T-cell (primary cell): ENCODE results near the gene SLC7A8. TPM values are rescaled to one million over a fixed set of nuclear protein-coding genes. Genes with fewer than 3 reads are reported as not detected.

Experiments
- ATAC-seq, 4 experiments: fragments of 200-7000 bp in 3 of 4; fragments of 150-1000 bp in 1 of 4; cut with Tn5 transposase; replicated peaks in 1 of 4; 1 replicate in 3 of 4; 2 replicates in 1 of 4; pipeline ENCODE4 v1.10.0; 2021; ENCODE audit warnings: moderate library complexity in 3 of 4, mild to moderate bottlenecking in 2 of 4, moderate number of reproducible peaks in 1 of 4
- CTCF ChIA-PET, 2 donors: fragments of 300-600 bp; sonication (Branson Sonifier 250); formaldehyde crosslinking; loops; one replicate each; lab custom pipeline; 2022; ENCODE audit warnings: antibody characterized with exemption in 2 of 2; lab: Charles Lee
- POLR2A ChIA-PET, 2 donors: fragments of 300-600 bp; sonication (Branson Sonifier 250); formaldehyde crosslinking; loops; one replicate each; lab custom pipeline; 2022; ENCODE audit warnings: antibody characterized with exemption in 2 of 2; lab: Charles Lee
- DNase-seq, 35 experiments: peaks; one replicate each; pipeline versions ENCODE4 v3.0.0 to v3.0.0-alpha.2; 2013 to 2023
- H3K27ac ChIP-seq: one replicate; pipeline ENCODE4 v1.5.1; 2013; ENCODE audit warnings: low read length
- H3K27me3 ChIP-seq, 2 experiments: replicated peaks in 1 of 2; 1 replicate in 1 of 2; 2 replicates in 1 of 2; pipeline versions ENCODE4 v1.6.1 to v1.7.0; 2013; ENCODE audit warnings: low read length in 1 of 2, mixed read lengths in 1 of 2; ENCODE audit not compliant: control insufficient read depth in 2 of 2, insufficient read depth in 2 of 2; ENCODE audit errors: extremely low read depth in 1 of 2
- H3K36me3 ChIP-seq, 2 donors: 1 replicate in 1 of 2; 2 replicates in 1 of 2; pipeline versions ENCODE4 v1.6.1 to v1.7.0; 2013; ENCODE audit warnings: low read length in 1 of 2; ENCODE audit not compliant: control insufficient read depth in 2 of 2, insufficient read depth in 1 of 2; ENCODE audit errors: extremely low read depth in 1 of 2
- H3K4me1 ChIP-seq, 2 experiments: 1 replicate in 1 of 2; 2 replicates in 1 of 2; pipeline versions ENCODE4 v1.6.1 to v1.7.0; 2013; ENCODE audit warnings: low read length in 2 of 2, mixed read lengths in 1 of 2; ENCODE audit not compliant: insufficient read depth in 2 of 2, control insufficient read depth in 1 of 2; ENCODE audit errors: extremely low read depth in 1 of 2
- H3K4me3 ChIP-seq, 2 donors: 1 replicate in 1 of 2; 2 replicates in 1 of 2; pipeline versions ENCODE4 v1.5.1 to v1.7.0; 2013; ENCODE audit warnings: mild to moderate bottlenecking in 2 of 2, low read length in 1 of 2, moderate library complexity in 1 of 2; ENCODE audit not compliant: control insufficient read depth in 1 of 2; ENCODE audit errors: extremely low read depth in 1 of 2
- H3K9me3 ChIP-seq: 2 replicates; pipeline ENCODE4 v1.7.0; 2013
- H3K27ac Mint-ChIP-seq, 2 donors: one replicate each; pipeline ENCODE4 v1.8.0; 2020 to 2021; ENCODE audit warnings: mild to moderate bottlenecking in 2 of 2, mixed read lengths in 2 of 2
- H3K27me3 Mint-ChIP-seq, 2 donors: one replicate each; pipeline ENCODE4 v1.8.0; 2021 to 2022; ENCODE audit warnings: mixed read lengths in 2 of 2
- H3K36me3 Mint-ChIP-seq: one replicate; pipeline ENCODE4 v1.8.0; 2021; ENCODE audit warnings: mixed read lengths
- H3K4me1 Mint-ChIP-seq, 3 donors: one replicate each; pipeline ENCODE4 v1.8.0; 2020 to 2022; ENCODE audit warnings: mixed read lengths in 3 of 3, mild to moderate bottlenecking in 1 of 3
- H3K4me3 Mint-ChIP-seq, 3 donors: one replicate each; pipeline ENCODE4 v1.8.0; 2020 to 2022; ENCODE audit warnings: mild to moderate bottlenecking in 3 of 3, mixed read lengths in 3 of 3, moderate library complexity in 3 of 3
- H3K9me3 Mint-ChIP-seq, 3 donors: one replicate each; pipeline ENCODE4 v1.8.0; 2020 to 2022; ENCODE audit warnings: mixed read lengths in 3 of 3
- WGBS: methylation state at CpG from one replicate; pipeline ENCODE4 v1.1.5; 2013; ENCODE audit warnings: missing lambda C conversion rate; ENCODE audit not compliant: insufficient coverage; 5-methylcytosine and 5-hydroxymethylcytosine counted together
- total RNA-seq, 35 experiments: library from RNA in 6 of 35; stranded (reverse) in 6 of 35; fragments of 120-200 nt in 1 of 35; gene quantifications; one replicate each; pipeline versions ENCODE4 v1.2.1 to v1.2.4 and lab custom pipeline; 2013 to 2026

The SLC7A8 gene
- total RNA-seq, 5 donors from 2014 or later (not counting 1 experiment from before 2014, with no cell fraction given) = 0.33 to 8.1 (median 5.9) TPM

- DNase-seq (no peak), ATAC-seq (no peak)
- Mint-ChIP-seq H3K9me3 (no peaks in the 10 kb centered on the region), H3K4me1 (peaks cover 2 to 8% (median 6%) of the 10 kb centered on the region in 3 donors), H3K36me3 (peaks cover 53% of the 10 kb centered on the region), H3K27ac (peak overlapping the region in 1 of 2 donors; percentile 34), H3K27me3 (no peaks in the 10 kb centered on the region), H3K4me3 (no peak overlapping the region)
- Histone ChIP-seq H3K27me3 (no peaks in the 10 kb centered on the region), H3K27ac (no peak overlapping the region), H3K36me3 (peaks cover 23 to 94% of the 10 kb centered on the region in 2 donors), H3K4me1 (no peaks in the 10 kb centered on the region), H3K9me3 (no peaks in the 10 kb centered on the region), H3K4me3 (no peak overlapping the region)
- 100% methylated on average over 1 of the region's 5 CpGs for WGBS
- CTCF ChIA-PET = interaction anchor here (0.6 to 4.6 kb wide), 16 partner anchors 9 to 243 kb away, joined by 3 to 34 read pairs (median 7); partner anchors contain the start of genes ACIN1 (in 1 of the 2), C14orf119 (in 1 of the 2), CEBPE (in 1 of the 2) and HAUS4 (in 1 of the 2)
- POLR2A ChIA-PET = interaction anchor here (0.9 to 1.3 kb wide), 3 partner anchors 9 to 17 kb away, joined by 4 to 7 read pairs (median 6); partner anchors contain the start of genes ACIN1 (in 1 of the 2) and C14orf119 (in 1 of the 2)
Measured at GRCh38 chr14:23077962-23078361, 105.5 kb downstream of the SLC7A8 start.

DNA sequence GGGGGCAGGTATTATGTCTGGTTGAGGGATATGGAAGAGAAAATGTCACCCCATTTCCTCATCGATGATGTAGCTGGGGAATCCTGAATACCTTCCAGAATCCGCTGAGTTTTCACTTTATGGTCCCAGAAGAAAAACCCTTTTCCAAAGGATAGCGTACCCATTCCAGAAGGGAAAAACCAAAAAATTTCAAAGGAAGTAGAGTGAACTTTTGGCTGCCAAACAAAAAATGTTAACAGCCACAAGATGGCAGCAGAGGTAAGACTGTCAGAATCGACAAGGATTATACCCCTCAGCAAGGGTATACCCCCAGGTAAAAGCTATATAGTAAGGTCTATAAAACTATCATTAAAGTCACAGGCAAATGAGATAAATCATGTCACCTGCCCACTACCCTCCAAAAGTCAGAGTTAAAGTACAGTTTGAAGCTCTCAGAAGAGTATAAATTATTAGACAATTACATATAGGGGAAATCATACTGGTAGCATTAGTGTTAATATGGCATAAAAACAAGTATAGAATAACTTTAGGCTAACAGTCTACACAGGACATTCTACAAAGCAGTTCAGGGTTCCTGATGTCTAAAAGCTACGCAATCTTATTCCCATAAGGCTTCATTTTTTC, 106.6 kb downstream of the SLC7A8 start:
- DNase-seq (peak in 5 of 35 experiments; percentile 32 to 67 (median 35)), ATAC-seq (peak in 3 of 4 experiments; percentile 63 to 75 (median 67))
- no peak overlapping the region for H3K4me3 ChIP-seq
- H3K9me3 ChIP-seq = no peaks in the 10 kb centered on the region
- Mint-ChIP-seq H3K4me3 (no peak overlapping the region), H3K27ac (peak overlapping the region in 1 of 2 donors; percentile 34), H3K27me3 (no peaks in the 10 kb centered on the region), H3K9me3 (no peaks in the 10 kb centered on the region), H3K36me3 (peaks cover 61% of the 10 kb centered on the region), H3K4me1 (peaks cover 10 to 15% (median 11%) of the 10 kb centered on the region in 3 donors)
- peaks cover 17 to 96% of the 10 kb centered on the region in 2 donors for H3K36me3 ChIP-seq
- H3K4me1 ChIP-seq = peaks cover 1 to 4% of the 10 kb centered on the region in 2 experiments
- H3K27ac ChIP-seq = no peak overlapping the region
- CTCF ChIA-PET = interaction anchor here (0.6 to 4.6 kb wide), 27 partner anchors 8 to 1804 kb away, joined by 3 to 34 read pairs (median 5); partner anchors contain the start of genes ACIN1 (in 1 of the 2), C14orf119 (in 1 of the 2), CEBPE (in 1 of the 2) and DAD1 (in 1 of the 2)
- no peaks in the 10 kb centered on the region for H3K27me3 ChIP-seq
- WGBS = no CpG with 5 or more reads among the region's 5 CpGs
- POLR2A ChIA-PET = interaction anchor here (0.6 to 1.3 kb wide), 4 partner anchors 8 to 18 kb away, joined by 4 to 9 read pairs (median 6); partner anchors contain the start of genes ACIN1 (in 1 of the 2) and C14orf119 (in 1 of the 2)

Other genes with a start within 250 kb of the SLC7A8 start
- 10 to 100 TPM; 19.2 to 37.1 (median 23.8) TPM for gene HAUS4, start 226.6 kb downstream of the SLC7A8 start, total RNA-seq
- gene AJUBA, start 201.1 kb downstream of the SLC7A8 start, total RNA-seq = 1 to 10 TPM; 1.8 to 3.1 (median 2.4) TPM
- gene C14orf93, start 173.5 kb downstream of the SLC7A8 start, total RNA-seq = 10 to 100 TPM; 10.8 to 13.7 (median 12.4) TPM
- 10 to 100 TPM; 20.6 to 43.9 (median 38.0) TPM for gene PSMB5, start 148.8 kb downstream of the SLC7A8 start, total RNA-seq
- gene PSMB11, start 141.4 kb downstream of the SLC7A8 start, total RNA-seq = under 1 TPM in 4 of 5 donors, not detected in 1; 0.26 to 0.95 (median 0.54) TPM
- gene CDH24, start 126.1 kb downstream of the SLC7A8 start, total RNA-seq = 1 to 10 TPM; 1.2 to 3.0 (median 1.6) TPM
- 100 to 1,000 TPM; 277 to 326 (median 290) TPM for gene ACIN1, start 88.5 kb downstream of the SLC7A8 start, total RNA-seq
- gene C14orf119, start 88.2 kb downstream of the SLC7A8 start, total RNA-seq = 10 to 100 TPM in 4 of 5 donors, 1 to 10 TPM in 1; 9.5 to 47.7 (median 43.6) TPM
- gene CIROP, start 78.7 kb downstream of the SLC7A8 start, total RNA-seq = not detected
- gene CEBPE, start 64.4 kb downstream of the SLC7A8 start, total RNA-seq = under 1 TPM; 0.33 to 0.82 (median 0.53) TPM
- gene RNF212B, start 54.3 kb upstream of the SLC7A8 start, total RNA-seq = 1 to 10 TPM in 1 of 5 donors, not detected in 4; 1.1 TPM
- 10 to 100 TPM in 3 of 5 donors, 1 to 10 TPM in 2; 6.2 to 17.5 (median 15.1) TPM for gene HOMEZ, start 102.5 kb upstream of the SLC7A8 start, total RNA-seq
- 10 to 100 TPM; 40.8 to 72.6 (median 68.2) TPM for gene PPP1R3E, start 119.2 kb upstream of the SLC7A8 start, total RNA-seq
- 1 to 10 TPM; 1.9 to 4.6 (median 2.2) TPM for gene BCL2L2, start 123.2 kb upstream of the SLC7A8 start, total RNA-seq
- 100 to 1,000 TPM; 182 to 207 (median 186) TPM for gene PABPN1, start 137.8 kb upstream of the SLC7A8 start, total RNA-seq
- 10 to 100 TPM; 12.0 to 19.0 (median 17.3) TPM for gene SLC22A17, start 169.2 kb upstream of the SLC7A8 start, total RNA-seq
- under 1 TPM in 1 of 5 donors, not detected in 4; 0.15 TPM for gene EFS, start 181.5 kb upstream of the SLC7A8 start, total RNA-seq
- not detected for gene IL25, start 189.1 kb upstream of the SLC7A8 start, total RNA-seq
- gene CMTM5, start 193.4 kb upstream of the SLC7A8 start, total RNA-seq = not detected
- not detected for gene MYH6, start 224.6 kb upstream of the SLC7A8 start, total RNA-seq